ENCODE results near the gene ADRA2B.
"Not testable (repeated sequence)": the region's sequence is repeated elsewhere in the genome, so short reads cannot be mapped to it uniquely, and the experiment has no call there.

ADRA2B gene

GRCh38 chr2:96065381-96065930 lies 50.9 kb downstream of the ADRA2B start:
- no peak for DNase-seq

DNA sequence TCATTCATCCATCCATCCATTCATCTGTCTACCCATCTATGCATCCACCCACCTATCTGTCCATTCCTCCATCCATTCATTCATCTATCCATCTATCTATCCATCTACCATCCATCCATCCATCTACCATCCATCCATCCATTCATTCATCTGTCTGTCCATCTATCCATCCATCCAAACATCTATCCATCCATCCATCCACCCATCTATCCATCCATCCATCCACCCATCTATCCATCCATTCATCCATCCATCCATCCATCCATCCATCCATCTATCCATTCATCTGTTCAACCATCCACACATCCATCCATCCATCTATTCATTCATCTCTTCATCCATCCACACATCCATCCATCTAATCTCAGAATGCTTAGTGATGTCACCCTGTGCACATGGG lies 51.6 kb downstream of the ADRA2B start:
- not testable (repeated sequence) for DNase-seq

DNA sequence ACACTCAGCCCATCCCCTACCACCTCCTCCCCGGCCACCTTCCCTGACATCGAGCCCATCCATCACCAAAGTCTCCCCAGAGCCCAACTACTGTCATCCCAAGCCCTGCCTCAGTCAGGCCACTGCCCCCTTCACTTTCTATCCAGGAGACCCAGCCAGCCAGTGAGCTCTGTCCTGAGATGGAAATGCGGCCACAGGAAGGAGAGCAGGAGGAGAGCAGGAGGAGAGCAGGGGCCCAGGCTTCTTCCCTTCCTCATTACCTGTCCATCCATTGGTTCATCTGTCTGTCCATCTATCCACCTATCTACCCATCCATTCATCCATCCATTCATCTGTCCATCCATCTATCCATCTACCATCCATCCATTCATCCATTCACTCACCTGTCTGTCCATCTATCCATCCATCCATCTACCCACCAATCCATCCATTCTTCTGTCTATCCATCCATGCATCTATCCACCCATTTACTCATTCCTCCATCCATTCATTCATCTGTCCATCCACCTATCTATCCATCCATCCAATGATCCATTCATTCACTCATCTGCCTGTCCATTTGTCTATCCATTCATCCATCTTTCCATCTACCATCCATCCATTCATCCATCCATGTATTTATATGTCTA lies 52.2 kb downstream of the ADRA2B start:
- DNase-seq, result not testable (repeated sequence)

DNA sequence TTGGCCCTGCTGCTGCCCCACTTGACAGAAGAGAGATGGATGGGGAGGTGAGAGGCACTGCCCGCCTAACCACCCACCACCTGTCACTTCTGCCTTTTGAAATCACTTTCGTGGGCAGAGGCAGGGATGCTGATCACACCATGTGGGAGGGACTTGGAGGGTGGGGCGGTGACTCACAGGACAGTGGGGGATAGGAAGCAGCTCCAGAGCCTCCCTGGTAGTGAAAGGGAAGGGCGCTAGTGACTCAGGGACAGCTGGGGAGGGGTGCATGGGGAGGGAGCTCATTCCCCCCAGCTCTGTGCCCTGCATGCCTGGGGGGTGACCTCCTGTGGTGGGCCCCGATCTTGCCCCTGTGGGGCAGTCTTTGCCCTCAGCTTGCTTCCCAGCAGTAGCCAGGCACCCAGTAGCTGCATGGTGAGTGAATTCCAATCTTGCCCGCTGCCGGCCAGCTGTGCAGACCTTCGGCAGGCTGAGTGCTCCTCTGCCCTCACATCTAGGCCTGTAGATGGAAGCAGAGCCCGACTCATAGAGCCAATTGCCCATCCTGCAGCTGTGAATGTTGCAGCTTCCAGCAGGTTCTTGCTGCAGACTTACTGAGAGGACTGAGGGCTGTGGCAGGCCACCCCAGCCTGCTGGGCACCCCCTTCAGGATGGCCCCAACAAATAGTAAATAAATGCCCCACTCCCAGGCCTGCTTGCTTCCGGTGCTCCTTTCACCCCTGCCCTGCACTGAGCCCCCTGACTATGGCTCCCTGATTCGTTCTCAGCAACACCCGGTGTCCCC lies 53.1 kb downstream of the ADRA2B start:
- peak; percentile 5 to 58 for DNase-seq

Measured in stimulated activated CD4-positive, alpha-beta T cell treated with anti-CD3 and anti-CD28 coated beads, Interleukin-4, amount 100 ng/mL, for 4 hours (primary cell).